HG02938 (cell line): Measurements from ENCODE around the gene CCDC110.
A peak's percentile ranks its signal among the peaks of the same experiment; 100 is the strongest.

Source experiments
- ATAC-seq: cut with Tn5 transposase; IDR thresholded peaks from one replicate; pipeline ENCODE4 v1.9.1; 2021; ENCODE audit warnings: mild to moderate bottlenecking, moderate library complexity; ENCODE audit not compliant: unreplicated experiment

Gene CCDC110

GRCh38 chr4:185473247-185473646 is 1.7 kb upstream of the CCDC110 start:
- ATAC-seq, result no peak

DNA sequence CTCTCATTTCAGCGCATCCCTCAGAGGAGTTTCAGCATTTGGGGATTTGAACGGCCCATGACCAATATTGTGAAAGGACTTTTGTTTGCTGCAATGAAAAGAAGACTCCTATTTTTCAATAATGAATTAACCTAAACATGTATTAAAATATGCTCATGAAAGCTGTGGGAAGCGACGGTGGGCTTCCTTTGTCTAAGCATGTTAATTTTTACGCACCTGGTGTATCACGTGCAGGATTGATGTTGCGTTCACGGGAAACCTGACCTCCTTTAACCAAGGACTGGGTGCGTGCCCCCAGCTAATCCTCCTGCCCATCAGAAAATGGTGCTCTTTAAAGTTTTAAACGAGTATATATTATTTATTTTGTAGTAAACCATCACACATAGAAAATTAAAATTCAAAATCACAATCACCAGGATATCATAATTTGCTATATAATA is 590 bp upstream of the CCDC110 start:
- no peak for ATAC-seq

GRCh38 chr4:185470501-185471195 is 885 bp downstream of the CCDC110 start:
- ATAC-seq, result no peak

DNA sequence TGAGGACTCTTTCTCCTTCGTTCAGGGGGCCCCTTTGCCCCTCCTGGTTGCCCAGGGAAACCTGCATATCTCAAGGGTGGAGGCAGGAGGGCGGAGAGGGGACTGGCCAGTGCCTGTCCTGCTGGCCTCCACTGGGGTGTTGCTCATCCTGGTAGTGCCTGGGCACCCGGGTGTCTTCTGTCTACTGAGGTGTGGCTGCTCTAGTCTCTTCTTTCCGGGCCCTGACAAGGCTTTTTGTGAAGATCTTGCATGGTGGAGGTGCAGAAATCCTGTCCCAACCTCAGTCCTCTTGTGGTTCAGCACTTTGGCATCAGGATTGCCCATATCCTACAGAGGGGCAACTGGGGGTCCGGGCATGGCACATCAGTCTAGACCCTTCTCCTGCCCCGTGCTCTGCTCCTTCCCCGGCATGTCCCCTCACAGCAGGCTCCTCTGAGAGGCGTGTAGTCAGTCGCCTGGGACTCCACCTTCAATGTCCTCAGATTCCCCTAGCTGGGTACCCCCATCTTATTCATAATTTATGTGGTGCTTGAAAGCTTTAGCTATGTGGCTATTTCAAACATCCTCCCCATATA is 1.9 kb downstream of the CCDC110 start:
- no peak for ATAC-seq

DNA sequence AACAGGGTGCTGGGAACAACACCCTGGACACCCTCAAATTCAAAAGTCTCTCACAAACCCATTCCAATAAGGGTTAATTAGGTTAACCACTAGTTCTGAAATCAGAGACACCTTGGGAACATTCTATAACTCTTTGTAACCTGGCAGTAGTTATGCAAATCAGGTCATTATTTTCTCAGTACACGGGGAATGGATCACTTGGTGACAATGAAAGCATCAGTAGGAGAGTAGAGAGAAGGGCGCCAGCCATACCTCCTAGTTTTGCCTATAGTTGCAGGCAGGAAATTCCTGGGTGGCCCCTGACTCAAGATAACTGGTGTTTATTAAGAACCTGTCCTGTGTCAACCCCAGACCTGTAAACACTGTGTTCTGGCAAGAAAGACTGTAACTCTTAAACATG is 2.5 kb downstream of the CCDC110 start:
- ATAC-seq, result no peak

DNA sequence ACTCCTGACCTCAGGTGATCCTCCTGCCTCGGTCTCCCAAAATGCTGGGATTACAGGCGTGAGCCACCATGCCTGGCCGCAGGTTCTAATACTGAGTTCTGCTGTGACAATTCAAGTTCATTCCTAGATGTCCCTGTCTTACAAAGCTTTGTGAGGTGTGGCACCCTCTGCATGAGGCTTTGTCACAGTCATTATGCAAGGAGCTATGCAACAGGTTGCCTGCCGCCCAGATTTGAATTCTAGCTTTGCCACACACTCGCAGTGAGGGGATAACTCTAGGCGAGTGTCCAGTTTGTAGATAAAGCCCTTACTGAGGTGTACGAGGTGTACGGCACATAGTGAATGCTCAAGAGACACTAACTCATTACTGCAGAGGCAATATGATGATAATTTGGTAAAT is 3.5 kb downstream of the CCDC110 start:
- no peak for ATAC-seq

DNA sequence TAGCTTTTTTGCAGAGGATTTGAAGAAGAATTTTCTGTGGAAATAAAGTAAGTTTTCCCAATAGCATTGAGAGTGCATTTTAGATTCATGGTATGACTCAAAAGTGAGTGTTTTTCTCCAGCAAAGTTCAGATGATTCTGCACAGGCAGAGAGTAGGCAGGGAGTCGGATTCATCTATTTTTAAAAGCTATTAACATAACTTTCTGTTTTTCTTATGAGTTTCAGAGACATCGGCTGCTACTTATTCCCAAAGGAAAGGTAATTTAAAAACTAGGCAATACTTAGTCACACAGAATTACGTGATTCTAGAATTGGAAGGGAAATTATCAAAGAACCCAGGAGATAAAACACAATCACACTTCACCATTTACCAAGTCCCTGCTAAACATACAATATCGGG is 4.4 kb downstream of the CCDC110 start:
- no peak for ATAC-seq

DNA sequence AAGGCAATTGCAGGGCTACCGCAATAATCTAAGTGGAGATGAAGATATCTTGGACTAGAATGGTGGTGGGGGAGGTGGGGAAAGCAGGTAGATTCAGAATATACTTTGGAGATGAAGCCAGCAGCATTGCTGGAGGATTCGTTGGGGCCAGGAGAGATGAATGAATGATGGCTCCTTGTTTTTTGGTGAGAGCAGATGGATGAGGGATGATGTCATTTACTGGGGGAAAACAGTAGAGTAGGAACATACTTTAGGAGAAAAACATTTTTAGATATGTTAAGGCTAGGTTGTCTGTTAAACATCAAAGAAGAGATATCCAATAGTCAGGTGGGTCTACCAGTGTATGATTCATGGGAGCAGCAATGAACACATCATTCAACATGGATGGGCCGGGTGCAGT is 5.8 kb downstream of the CCDC110 start:
- no peak for ATAC-seq

GRCh38 chr4:185464887-185465286 is 6.6 kb downstream of the CCDC110 start:
- ATAC-seq, result no peak

GRCh38 chr4:185464183-185464582 is 7.3 kb downstream of the CCDC110 start:
- ATAC-seq, result no peak

- no peak for ATAC-seq
Observed at GRCh38 chr4:185463541-185463940, 8.0 kb downstream of the CCDC110 start.

- no peak for ATAC-seq
Observed at GRCh38 chr4:185461565-185461964, 10.0 kb downstream of the CCDC110 start.

- no peak for ATAC-seq
Observed at GRCh38 chr4:185457136-185457535, 14.4 kb downstream of the CCDC110 start.

- no peak for ATAC-seq
Observed at GRCh38 chr4:185456131-185456530, 15.4 kb downstream of the CCDC110 start.

- no peak for ATAC-seq
Observed at GRCh38 chr4:185445209-185445608, 26.3 kb downstream of the CCDC110 start.

- no peak for ATAC-seq
Observed at GRCh38 chr4:185441479-185441878, 30.1 kb downstream of the CCDC110 start.

DNA sequence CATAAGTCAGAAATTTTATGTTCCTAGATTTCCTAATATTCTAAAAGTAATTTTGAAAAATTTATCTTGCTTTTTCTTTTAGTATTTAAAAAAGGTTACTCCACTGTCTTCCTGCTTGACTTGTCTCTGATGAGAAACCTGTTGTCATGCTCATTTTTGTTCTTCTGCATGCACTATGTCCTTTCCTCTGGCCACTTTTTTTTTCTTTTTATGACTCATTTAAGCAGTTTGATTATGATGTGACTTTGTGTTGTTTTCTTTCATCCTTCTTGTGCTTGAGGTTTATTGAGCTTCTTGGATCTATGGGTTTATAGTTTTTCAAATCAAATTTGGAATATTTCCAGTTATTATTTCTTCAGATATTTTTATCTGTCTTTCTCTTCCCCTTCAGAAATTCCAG is 33.7 kb downstream of the CCDC110 start:
- ATAC-seq, result peak; percentile 67

GRCh38 chr4:185435466-185435865 is 36.1 kb downstream of the CCDC110 start:
- no peak for ATAC-seq

DNA sequence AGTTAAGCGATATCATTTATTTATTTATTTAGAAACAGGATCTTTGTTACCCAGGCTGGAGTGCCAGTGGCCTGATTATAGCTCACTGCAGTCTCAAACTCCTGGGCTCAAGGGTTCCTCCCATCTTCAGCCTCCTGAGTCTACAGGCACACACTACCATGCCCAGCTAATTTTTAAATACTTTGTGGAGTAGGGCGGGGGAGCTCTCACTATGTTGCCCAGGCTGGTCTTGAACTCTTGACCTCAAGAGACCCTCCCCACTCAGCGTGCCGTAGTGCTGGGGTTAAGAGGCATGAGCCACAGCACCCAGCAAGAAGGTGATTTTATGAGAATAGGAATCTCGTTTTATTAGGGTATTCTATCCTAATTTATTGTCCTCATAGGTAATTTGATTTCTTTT is 41.9 kb downstream of the CCDC110 start:
- ATAC-seq, result no peak

DNA sequence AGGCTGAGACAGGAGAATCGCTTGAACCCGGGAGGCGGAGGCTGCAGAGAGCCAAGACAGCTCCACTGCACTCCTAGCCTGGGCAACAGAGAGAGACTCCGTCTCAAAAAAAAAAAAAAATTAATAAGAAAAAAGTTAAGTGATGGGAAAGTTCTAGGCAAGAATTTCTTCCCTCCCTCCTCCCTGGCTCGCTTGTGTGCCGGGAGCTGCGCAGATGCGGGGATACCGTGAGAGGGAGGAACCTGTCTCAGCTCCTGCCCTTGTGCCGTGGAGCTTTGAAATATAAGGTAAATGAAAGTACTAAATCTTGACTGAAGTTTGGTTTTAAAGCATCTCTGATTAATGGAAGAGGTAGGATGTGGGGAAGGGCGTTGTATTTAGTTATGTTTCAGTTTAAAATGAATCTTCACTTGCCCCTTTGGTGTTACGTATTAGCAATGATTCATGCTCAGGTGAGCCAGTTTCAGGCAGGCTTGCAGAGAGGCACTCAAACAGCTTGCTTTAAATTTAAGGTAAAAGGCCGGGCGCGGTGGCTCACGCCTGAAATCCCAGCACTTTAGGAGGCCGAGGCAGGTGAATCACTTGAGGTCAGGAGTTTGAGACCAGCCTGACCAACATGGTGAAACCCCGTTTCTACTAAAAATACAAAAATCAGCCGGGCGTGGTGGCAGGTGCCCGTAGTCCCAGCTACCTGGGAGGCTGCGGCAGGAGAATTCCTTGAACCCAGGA is 44.4 kb downstream of the CCDC110 start:
- ATAC-seq, result no peak

- peak; percentile 90 for ATAC-seq
Observed at GRCh38 chr4:185425647-185426352, 45.7 kb downstream of the CCDC110 start, which contains the start of gene UFSP2. UFSP2 (minus strand) TSS chr4:185425964; CDS start chr4:185425868, 96 bp downstream.
